K562 (cell line): Measurements from ENCODE around the gene SLC39A12. TPM values are rescaled to one million over a fixed set of nuclear protein-coding genes. Genes with fewer than 3 reads are reported as not detected.

ENCODE experiments used
- ATAC-seq: fragments of 200-7000 bp; cut with Tn5 transposase; 3 replicates; pipeline ENCODE4 v1.9.1; 2020; ENCODE audit warnings: moderate library complexity
- BruUV-seq: library from RNA; stranded (reverse); fragments of 400-500 nt; replicated peaks from 2 replicates; lab custom pipeline; 2021; lab: Mats Ljungman, UMichigan
- CTCF ChIA-PET: fragments of 300-600 bp; formaldehyde crosslinking; extraction: SDS; loops from one replicate; lab custom pipeline; 2021; ENCODE audit warnings: low intra/inter-chr PET ratio; lab: Yijun Ruan, JAX
- POLR2A ChIA-PET: fragments of 300-600, 350-650 bp; sonication (Branson Sonifier 250); formaldehyde crosslinking; extraction: SDS; loops from one replicate; lab custom pipeline; 2021; ENCODE audit warnings: antibody characterized with exemption, inconsistent platforms; lab: Yijun Ruan, JAX
- DNase-seq, 4 experiments: peaks; one replicate each; pipeline versions ENCODE4 v3.0.0 to v3.0.0-alpha.2; 2011 to 2018; ENCODE audit warnings: low spot score in 3 of 4, mixed read lengths in 3 of 4; ENCODE audit errors: extremely low read depth in 1 of 4
- FAIRE-seq: peaks from 2 replicates; lab custom pipeline; 2011; peaks lifted over from hg19 to GRCh38; lab: Jason Lieb, UNC
- H2AFZ ChIP-seq: 2 replicates; pipeline ENCODE4 v1.6.0; 2011; ENCODE audit warnings: low read depth, low read length, control low read depth, inconsistent platforms
- H3K27ac ChIP-seq: fragments of 200-600 bp; 3 replicates; pipeline ENCODE4 v1.8.0; 2011; ENCODE audit warnings: low read depth, mild to moderate bottlenecking, control low read depth, inconsistent platforms, low read length, moderate library complexity, mixed read lengths; ENCODE audit errors: extremely low read depth
- H3K27me3 ChIP-seq, 2 experiments: fragments of 300-600 bp in 1 of 2; 2 replicates in 1 of 2; 3 replicates in 1 of 2; pipeline versions ENCODE4 v1.6.0 to v1.8.0; 2011; ENCODE audit warnings: inconsistent platforms in 2 of 2, low read length in 2 of 2, mild to moderate bottlenecking in 1 of 2, mixed read lengths in 1 of 2, moderate library complexity in 1 of 2; ENCODE audit not compliant: control insufficient read depth in 2 of 2, insufficient read depth in 2 of 2
- H3K36me3 ChIP-seq: fragments of 300-600 bp; 3 replicates; pipeline ENCODE4 v1.8.0; 2011; ENCODE audit warnings: mild to moderate bottlenecking, low read length, inconsistent platforms; ENCODE audit not compliant: control insufficient read depth, insufficient read depth
- H3K4me1 ChIP-seq, 2 experiments: fragments of 200-600 bp in 1 of 2; replicated peaks in 1 of 2; 2 replicates in 1 of 2; 3 replicates in 1 of 2; pipeline versions ENCODE4 v1.5.1 to v1.8.0; 2011; ENCODE audit warnings: inconsistent platforms in 2 of 2, low read length in 2 of 2, mild to moderate bottlenecking in 1 of 2, mixed read lengths in 1 of 2, moderate library complexity in 1 of 2; ENCODE audit not compliant: control insufficient read depth in 2 of 2, insufficient read depth in 2 of 2
- H3K4me2 ChIP-seq: 2 replicates; pipeline ENCODE4 v1.6.1; 2011; ENCODE audit warnings: low read length, control low read depth, inconsistent platforms, mixed read lengths; ENCODE audit not compliant: insufficient read depth
- H3K4me3 ChIP-seq: fragments of 200-600 bp; sonication (generic), shearing (Covaris generic); 2 replicates; pipeline ENCODE4 v1.5.1; 2016; ENCODE audit warnings: control low read depth, inconsistent platforms
- H3K79me2 ChIP-seq: fragments of 200-600 bp; 3 replicates; pipeline ENCODE4 v1.8.0; 2011; ENCODE audit warnings: low read length, inconsistent platforms; ENCODE audit not compliant: control insufficient read depth, insufficient read depth
- H3K9ac ChIP-seq, 2 experiments: 2 replicates each; pipeline versions ENCODE4 v1.6.0 to v1.6.1; 2011; ENCODE audit warnings: low read depth in 2 of 2, low read length in 2 of 2, control low read depth in 1 of 2, inconsistent platforms in 1 of 2, mild to moderate bottlenecking in 1 of 2, mixed read lengths in 1 of 2; ENCODE audit not compliant: insufficient read depth in 1 of 2
- H3K9me1 ChIP-seq: one replicate; pipeline ENCODE4 v1.6.0; 2011; ENCODE audit warnings: inconsistent platforms, mild to moderate bottlenecking, low read length, moderate library complexity; ENCODE audit not compliant: control insufficient read depth, insufficient read depth
- H3K9me3 ChIP-seq: replicated peaks from 2 replicates; pipeline ENCODE4 v1.5.1; 2011; ENCODE audit warnings: low read depth, low read length, inconsistent platforms; ENCODE audit not compliant: control insufficient read depth, insufficient read depth
- H4K20me1 ChIP-seq: replicated peaks from 2 replicates; pipeline ENCODE4 v1.6.1; 2011; ENCODE audit warnings: low read length, inconsistent platforms, mixed read lengths; ENCODE audit not compliant: control insufficient read depth, insufficient read depth
- BMI1 ChIP-seq: fragments of 150-350 bp; IDR thresholded peaks from 2 replicates; pipeline ENCODE4 v1.6.1; 2014; ENCODE audit warnings: low read length
- CCNT2 ChIP-seq: IDR thresholded peaks from 2 replicates; pipeline ENCODE4 v1.6.1; 2011; ENCODE audit warnings: borderline replicate concordance, low read depth, mild to moderate bottlenecking, moderate library complexity, mixed read lengths, low read length; ENCODE audit not compliant: insufficient read length; ENCODE audit errors: extremely low read depth
- FIP1L1 ChIP-seq: fragments of 200-400 bp; formaldehyde crosslinking; IDR thresholded peaks from 2 replicates; pipeline ENCODE4 v1.6.1; 2018; ENCODE audit warnings: mild to moderate bottlenecking, low read depth, low read length; ENCODE audit not compliant: poor library complexity, severe bottlenecking
- MLX ChIP-seq, 2 experiments: fragments of 450-650 bp in 1 of 2; sonication (generic) in 1 of 2; formaldehyde crosslinking; conservative IDR thresholded peaks; 2 replicates each; pipeline versions ENCODE4 v1.4.0 to v1.8.1; 2020 to 2022; ENCODE audit warnings: mild to moderate bottlenecking in 1 of 2, missing genetic modification reagents in 1 of 2
- NRF1 ChIP-seq, 2 experiments: fragments of 450-650 bp; IDR thresholded peaks in 1 of 2; conservative IDR thresholded peaks in 1 of 2; 2 replicates each; pipeline ENCODE4 v1.6.1; 2014; ENCODE audit warnings: mild to moderate bottlenecking in 2 of 2
- PCBP1 ChIP-seq: fragments of 200-400 bp; formaldehyde crosslinking; IDR thresholded peaks from 2 replicates; pipeline ENCODE4 v1.6.1; 2018; ENCODE audit warnings: mild to moderate bottlenecking, low read depth, low read length; ENCODE audit not compliant: poor library complexity, severe bottlenecking
- TAF9B ChIP-seq: fragments of 450-650 bp; IDR thresholded peaks from 2 replicates; pipeline ENCODE4 v1.6.1; 2018; ENCODE audit warnings: mild to moderate bottlenecking; ENCODE audit not compliant: partially characterized antibody
- TCFL5 ChIP-seq: fragments of 250-450 bp; sonication (Bioruptor Pico); conservative IDR thresholded peaks from 2 replicates; pipeline ENCODE4 v1.6.1; 2021; ENCODE audit warnings: mild to moderate bottlenecking, moderate library complexity, matching md5 sums
- ZNF212 ChIP-seq: fragments of 450-650 bp; formaldehyde crosslinking; IDR thresholded peaks from 2 replicates; pipeline ENCODE4 v1.4.0; 2020; ENCODE audit warnings: mild to moderate bottlenecking
- WGBS: fragments of 100-300 bp; shearing (Covaris generic); methylation state at CpG from one replicate; pipeline ENCODE4 v1.1.6; 2016; ENCODE audit warnings: low coverage, mixed read lengths; ENCODE audit not compliant: insufficient coverage; ENCODE audit errors: missing lambda C conversion rate; 5-methylcytosine and 5-hydroxymethylcytosine counted together
- in situ Hi-C: fragments of 300-500 bp; cut with MboI; formaldehyde crosslinking; loops from 4 replicates; pipeline ENCODE4 v1.15.0; 2018; ENCODE audit warnings: inconsistent platforms, mixed read lengths
- intact Hi-C: fragments of 100-400 bp; cut with micrococcal nuclease; formaldehyde crosslinking; loops from 2 replicates; pipeline ENCODE4 v1.14.2; 2022
- polyA plus RNA-seq, 8 experiments: library from polyadenylated mRNA; depleted of rRNA in 4 of 8; stranded (reverse) in 5 of 8; unstranded in 3 of 8; fragments of >200 nt; fragmentation: Nextera tagmentation in 2 of 8; fragmentation: Illumina TruSeq in 1 of 8; extraction: Ambion mirVana in 2 of 8; extraction: Trizol in 1 of 8; gene quantifications; 2 replicates each; pipeline versions ENCODE4 v1.2.1 to v1.2.3, GENCODE V29; 2011 to 2014; ENCODE audit warnings: inconsistent platforms in 1 of 8, missing spikeins in 1 of 8
- total RNA-seq, 7 experiments: library from RNA; depleted of rRNA in 6 of 7; stranded (reverse); fragments of >200 nt in 6 of 7; fragmentation: Illumina TruSeq in 2 of 7; extraction: Trizol in 2 of 7; gene quantifications; 2 replicates each; pipeline versions ENCODE4 v1.2.1 to v1.2.3, GENCODE V29; 2011 to 2021; ENCODE audit warnings: low replicate concordance in 1 of 7
- TF ChIP-seq, protein P1 (sequence below): sonication (generic); formaldehyde crosslinking; IDR thresholded peaks from 2 replicates; pipeline ENCODE4 v1.5.0; 2020; ENCODE audit warnings: missing genetic modification reagents

SLC39A12 gene
- total and polyA plus RNA-seq, 9 of the 15 experiments (the other 6 are each of a cell fraction or from before 2014, with no cell fraction given): not detected

GRCh38 chr10:18066947-18067346 lies 115.2 kb downstream of the SLC39A12 start:
- intact Hi-C loops: no loop called here
- TF ChIP-seq FIP1L1 (no peak), CCNT2 (no peak), NRF1 (conservative IDR thresholded peaks at IDR 0.05 in 1 of 2, IDR thresholded peaks at IDR 0.05 in 1 of 2) (no peak)
- Histone ChIP-seq H3K4me2 (no peak overlapping the region), H2AFZ (no peak overlapping the region), H3K9me3 (no peaks in the 10 kb centered on the region), H3K4me1 (no peaks in the 10 kb centered on the region), H3K27ac (no peak overlapping the region), H3K27me3 (no peaks in the 10 kb centered on the region; a peak in 1 of 5 replicates), H3K9me1 (no peaks in the 10 kb centered on the region), H3K9ac (no peak overlapping the region), H4K20me1 (no peaks in the 10 kb centered on the region), H3K79me2 (no peaks in the 10 kb centered on the region), H3K4me3 (no peak overlapping the region), H3K36me3 (no peaks in the 10 kb centered on the region)
- CTCF ChIA-PET: no interaction called here
- FAIRE-seq: no peak
- POLR2A ChIA-PET: interaction anchor here (0.6 kb wide), 1 partner anchor 26 kb away, joined by 3 read pairs; no protein-coding TSS in a partner anchor
- WGBS: 0% methylated on average over 3 of the region's 4 CpGs
- DNase-seq: no peak
- in situ Hi-C loops: no loop called here
- no TSS peak for BruUV-seq
- no peak for ATAC-seq

DNA sequence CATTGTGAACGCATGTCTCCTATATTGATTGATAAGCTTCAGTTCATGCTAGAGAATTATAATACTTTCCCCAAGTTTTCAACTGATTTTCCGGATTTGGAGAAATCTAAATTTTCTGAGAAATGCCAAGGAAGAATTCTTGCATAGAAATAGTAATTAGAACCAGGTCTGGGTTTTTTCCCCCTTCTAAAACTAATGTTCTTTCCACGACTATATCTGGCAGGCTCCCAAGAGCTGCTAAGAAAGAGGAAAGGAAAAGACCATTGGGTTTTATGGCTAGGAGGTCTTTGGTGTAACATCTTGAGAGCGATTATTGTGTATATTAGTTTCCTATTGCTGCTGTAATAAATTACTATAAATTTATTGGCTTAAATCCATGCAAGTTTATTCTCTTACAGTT lies 116.7 kb downstream of the SLC39A12 start:
- no peak overlapping the region for H2AFZ ChIP-seq
- H3K27me3 ChIP-seq: no peaks in the 10 kb centered on the region; a peak in 1 of 5 replicates
- no peaks in the 10 kb centered on the region for H3K4me1 ChIP-seq
- 0% methylated on average over 4 of the region's 4 CpGs for WGBS
- H3K36me3 ChIP-seq: no peaks in the 10 kb centered on the region
- no peaks in the 10 kb centered on the region for H4K20me1 ChIP-seq
- in situ Hi-C loops (no loop called here), intact Hi-C loops (no loop called here)
- no peaks in the 10 kb centered on the region for H3K9me1 ChIP-seq
- H3K79me2 ChIP-seq: no peaks in the 10 kb centered on the region
- ChIA-PET CTCF (no interaction called here), POLR2A (no interaction called here)
- no peak overlapping the region for H3K4me2 ChIP-seq
- FAIRE-seq (no peak), DNase-seq (no peak), ATAC-seq (no peak)
- H3K9me3 ChIP-seq: no peaks in the 10 kb centered on the region
- H3K4me3 ChIP-seq: no peak overlapping the region
- H3K27ac ChIP-seq: no peak overlapping the region
- no peak overlapping the region for H3K9ac ChIP-seq
- no TSS peak for BruUV-seq
- no peak for TF ChIP-seq ZNF212 (CRISPR knock-in tag)
- TF ChIP-seq, protein P1, sequence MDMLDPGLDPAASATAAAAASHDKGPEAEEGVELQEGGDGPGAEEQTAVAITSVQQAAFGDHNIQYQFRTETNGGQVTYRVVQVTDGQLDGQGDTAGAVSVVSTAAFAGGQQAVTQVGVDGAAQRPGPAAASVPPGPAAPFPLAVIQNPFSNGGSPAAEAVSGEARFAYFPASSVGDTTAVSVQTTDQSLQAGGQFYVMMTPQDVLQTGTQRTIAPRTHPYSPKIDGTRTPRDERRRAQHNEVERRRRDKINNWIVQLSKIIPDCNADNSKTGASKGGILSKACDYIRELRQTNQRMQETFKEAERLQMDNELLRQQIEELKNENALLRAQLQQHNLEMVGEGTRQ: no peak
- TF ChIP-seq TCFL5: no peak
- TF ChIP-seq PCBP1: no peak
- no peak for TF ChIP-seq BMI1
- no peak for TF ChIP-seq MLX (CRISPR knock-in tag; conservative IDR thresholded peaks at IDR 0.05)
- no peak for TF ChIP-seq TAF9B
